ENCODE data around the gene SNTB2.

SNTB2 gene

DNA sequence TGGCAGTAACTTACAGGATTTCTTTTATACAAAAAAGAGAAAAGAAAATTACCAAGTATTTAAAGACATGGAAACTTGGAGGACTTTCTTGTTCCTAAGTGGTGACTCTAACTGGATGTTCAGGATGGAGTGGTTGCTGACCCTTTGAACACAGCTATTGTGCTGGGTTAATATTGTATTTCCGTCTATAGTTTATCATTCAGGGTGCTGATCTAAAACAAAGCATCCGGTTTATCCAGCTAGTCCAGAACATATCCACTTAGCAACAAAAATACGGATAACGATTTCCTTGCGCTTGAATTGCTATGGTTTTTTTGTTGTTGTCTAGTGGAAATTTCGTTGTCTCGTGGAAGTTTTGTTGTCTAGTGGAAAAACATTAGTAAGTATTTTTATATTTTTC is 38.2 kb downstream of the SNTB2 start:
- intact Hi-C loops (cut with DNase I; ENCODE audit: low total_unique reads): no loop called here
- TF ChIP-seq, protein P1, sequence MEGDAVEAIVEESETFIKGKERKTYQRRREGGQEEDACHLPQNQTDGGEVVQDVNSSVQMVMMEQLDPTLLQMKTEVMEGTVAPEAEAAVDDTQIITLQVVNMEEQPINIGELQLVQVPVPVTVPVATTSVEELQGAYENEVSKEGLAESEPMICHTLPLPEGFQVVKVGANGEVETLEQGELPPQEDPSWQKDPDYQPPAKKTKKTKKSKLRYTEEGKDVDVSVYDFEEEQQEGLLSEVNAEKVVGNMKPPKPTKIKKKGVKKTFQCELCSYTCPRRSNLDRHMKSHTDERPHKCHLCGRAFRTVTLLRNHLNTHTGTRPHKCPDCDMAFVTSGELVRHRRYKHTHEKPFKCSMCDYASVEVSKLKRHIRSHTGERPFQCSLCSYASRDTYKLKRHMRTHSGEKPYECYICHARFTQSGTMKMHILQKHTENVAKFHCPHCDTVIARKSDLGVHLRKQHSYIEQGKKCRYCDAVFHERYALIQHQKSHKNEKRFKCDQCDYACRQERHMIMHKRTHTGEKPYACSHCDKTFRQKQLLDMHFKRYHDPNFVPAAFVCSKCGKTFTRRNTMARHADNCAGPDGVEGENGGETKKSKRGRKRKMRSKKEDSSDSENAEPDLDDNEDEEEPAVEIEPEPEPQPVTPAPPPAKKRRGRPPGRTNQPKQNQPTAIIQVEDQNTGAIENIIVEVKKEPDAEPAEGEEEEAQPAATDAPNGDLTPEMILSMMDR (IDR thresholded peaks at IDR 0.05): no peak
- no peaks in the 10 kb centered on the region for H3K27me3 ChIP-seq
- no peak overlapping the region for H3K27ac ChIP-seq
- no peaks in the 10 kb centered on the region for H3K9me3 ChIP-seq
- H3K36me3 ChIP-seq: no peaks in the 10 kb centered on the region
- H3K4me1 ChIP-seq: peaks cover 0 to 14% (median 0%) of the 10 kb centered on the region in 4 donors
- no peak for DNase-seq
- no peak overlapping the region for H3K4me3 ChIP-seq

DNA sequence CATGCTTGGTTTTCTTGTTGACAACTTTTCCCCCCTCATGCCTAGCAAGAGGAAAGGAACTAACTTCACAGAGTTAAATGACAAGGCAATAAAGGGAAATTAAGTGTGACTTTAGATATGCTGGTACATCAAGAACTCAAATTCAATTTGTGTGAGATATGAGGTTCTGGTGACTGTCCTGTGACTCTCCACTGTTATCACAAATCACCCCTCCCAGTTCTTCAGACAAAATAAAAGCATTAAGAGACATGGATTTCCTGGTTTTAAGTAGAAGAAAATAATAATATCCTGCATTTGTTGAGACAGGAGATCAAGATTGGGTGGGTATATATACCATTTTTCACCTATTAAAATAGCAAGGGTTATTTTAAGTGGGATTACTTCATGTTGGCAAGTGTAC is 46.2 kb downstream of the SNTB2 start:
- H3K4me1 ChIP-seq: peaks cover 0 to 16% (median 2%) of the 10 kb centered on the region in 4 donors
- TF ChIP-seq, protein P1 (IDR thresholded peaks at IDR 0.05): no peak
- no peak for DNase-seq
- no peaks in the 10 kb centered on the region for H3K27me3 ChIP-seq
- no peak overlapping the region for H3K4me3 ChIP-seq
- H3K36me3 ChIP-seq: no peaks in the 10 kb centered on the region
- H3K9me3 ChIP-seq: no peaks in the 10 kb centered on the region
- intact Hi-C loops (cut with DNase I; ENCODE audit: low total_unique reads): no loop called here
- no peak overlapping the region for H3K27ac ChIP-seq

DNA sequence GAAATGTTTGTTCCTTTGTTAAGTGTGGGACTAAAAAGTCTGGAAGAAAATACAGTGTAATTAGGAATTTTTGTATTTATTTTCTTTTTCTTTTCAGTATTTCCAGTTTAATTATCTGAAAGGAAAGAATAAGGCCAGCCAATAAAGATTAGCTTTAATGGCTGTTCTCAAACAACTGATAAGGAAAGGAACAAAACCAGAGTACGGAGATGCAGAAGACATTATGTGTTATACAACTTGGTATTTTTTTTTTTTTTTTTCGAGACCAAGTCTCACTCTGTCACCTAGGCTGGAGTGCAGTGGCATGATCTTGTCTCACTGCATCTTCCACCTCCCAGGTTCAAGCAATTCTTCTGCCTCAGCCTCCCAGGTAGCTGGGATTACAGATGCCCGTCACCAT is 47.5 kb downstream of the SNTB2 start:
- TF ChIP-seq, protein P1 (IDR thresholded peaks at IDR 0.05): no peak
- Histone ChIP-seq H3K9me3 (no peaks in the 10 kb centered on the region), H3K27me3 (no peaks in the 10 kb centered on the region), H3K4me3 (no peak overlapping the region), H3K4me1 (peaks cover 0 to 18% (median 5%) of the 10 kb centered on the region in 4 donors), H3K27ac (no peak overlapping the region), H3K36me3 (no peaks in the 10 kb centered on the region)
- no peak for DNase-seq
- intact Hi-C loops (cut with DNase I; ENCODE audit: low total_unique reads): no loop called here

DNA sequence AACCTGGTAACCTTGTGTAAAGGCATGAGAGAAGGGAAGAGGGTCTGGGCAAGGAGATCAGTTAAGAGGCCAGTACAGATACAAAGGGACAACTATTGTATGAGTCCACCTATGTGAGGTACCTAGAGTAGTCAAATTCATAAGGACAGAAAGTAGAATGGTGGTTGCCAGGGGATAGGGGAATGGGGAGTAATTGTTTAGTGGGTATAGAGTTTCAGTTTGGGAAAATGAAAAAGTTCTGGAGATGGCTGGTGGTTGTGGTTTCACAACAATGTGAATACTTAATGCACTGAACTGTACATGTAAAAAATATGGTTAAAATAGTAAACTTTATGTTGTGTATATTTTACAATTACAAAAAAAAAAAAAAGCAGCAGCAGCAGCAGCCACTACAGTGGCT is 49.4 kb downstream of the SNTB2 start:
- Histone ChIP-seq H3K4me3 (no peak overlapping the region), H3K36me3 (no peaks in the 10 kb centered on the region), H3K4me1 (peaks cover 0 to 23% (median 7%) of the 10 kb centered on the region in 4 donors), H3K9me3 (no peaks in the 10 kb centered on the region), H3K27ac (no peak overlapping the region), H3K27me3 (no peaks in the 10 kb centered on the region)
- DNase-seq: no peak
- TF ChIP-seq, protein P1 (IDR thresholded peaks at IDR 0.05): no peak
- intact Hi-C loops (cut with DNase I; ENCODE audit: low total_unique reads): no loop called here

DNA sequence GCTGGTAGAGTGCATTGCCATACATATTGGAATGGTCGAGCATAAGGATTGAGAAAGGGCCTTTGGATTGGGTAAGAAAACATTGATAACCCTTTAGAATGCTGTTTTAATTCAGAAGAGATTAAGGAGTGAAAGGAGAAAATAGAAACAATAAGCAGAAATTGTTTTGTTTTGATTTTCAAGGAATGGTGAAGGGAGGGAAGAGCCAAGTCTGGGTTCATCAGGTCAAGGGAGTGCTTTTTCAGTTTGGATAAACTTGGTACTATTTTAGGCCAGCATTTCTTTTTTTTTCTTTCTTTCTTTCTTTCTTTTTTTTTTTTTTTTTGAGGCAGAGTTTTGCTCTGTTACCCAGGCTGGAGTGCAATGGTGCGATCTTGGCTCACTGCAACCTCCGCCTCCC is 50.3 kb downstream of the SNTB2 start:
- TF ChIP-seq, protein P1 (IDR thresholded peaks at IDR 0.05): no peak
- no peak for DNase-seq
- Histone ChIP-seq H3K27ac (no peak overlapping the region), H3K27me3 (no peaks in the 10 kb centered on the region), H3K9me3 (no peaks in the 10 kb centered on the region), H3K4me1 (peaks cover 0 to 23% (median 7%) of the 10 kb centered on the region in 4 donors), H3K36me3 (no peaks in the 10 kb centered on the region), H3K4me3 (no peak overlapping the region)
- intact Hi-C loops (cut with DNase I; ENCODE audit: low total_unique reads): no loop called here

DNA sequence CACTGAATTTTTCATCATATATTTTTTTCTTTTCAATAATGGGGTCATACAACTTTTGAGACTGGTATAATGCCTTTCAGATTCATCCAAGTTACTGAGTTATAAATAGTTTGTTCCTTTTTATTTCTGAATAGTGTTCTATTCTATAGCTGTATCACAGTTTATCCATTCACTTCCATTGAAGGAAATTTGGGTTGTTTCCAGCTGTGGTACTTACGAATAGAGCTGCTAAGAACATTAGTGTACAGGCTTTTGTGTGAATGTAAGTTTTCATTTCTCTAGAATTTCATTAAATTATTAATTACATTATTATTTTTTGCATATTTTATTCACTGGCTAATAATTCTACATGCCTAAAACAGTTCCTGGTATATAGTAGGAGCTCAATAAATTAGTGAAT is 52.9 kb downstream of the SNTB2 start:
- TF ChIP-seq, protein P1 (IDR thresholded peaks at IDR 0.05): no peak
- Histone ChIP-seq H3K27ac (no peak overlapping the region), H3K9me3 (no peaks in the 10 kb centered on the region), H3K36me3 (no peaks in the 10 kb centered on the region), H3K4me1 (peaks cover 0 to 23% (median 8%) of the 10 kb centered on the region in 4 donors), H3K4me3 (no peak overlapping the region), H3K27me3 (no peaks in the 10 kb centered on the region)
- no peak for DNase-seq
- intact Hi-C loops (cut with DNase I; ENCODE audit: low total_unique reads): no loop called here

All from tibial artery (tissue), 4 donors.